ENCODE results near the gene CDH6. TPM values are rescaled to one million over a fixed set of nuclear protein-coding genes. Genes with fewer than 3 reads are reported as not detected.

Gene CDH6
- total and polyA plus RNA-seq, 2 experiments from 2014 or later = 0.77 TPM; not detected in 1

- DNase-seq (ENCODE audit: low read depth in 1 of 2, low spot score in 1 of 2) = no peak
- Histone ChIP-seq H3K9me3 (ENCODE audit: low read depth) (no peaks in the 10 kb centered on the region), H3K4me1 (ENCODE audit: low read depth) (no peaks in the 10 kb centered on the region), H3K36me3 (no peaks in the 10 kb centered on the region), H3K27me3 (no peaks in the 10 kb centered on the region), H3K27ac (no peak overlapping the region), H3K4me3 (no peak overlapping the region)
- no peak for TF ChIP-seq CTCF (IDR thresholded peaks at IDR 0.05; ENCODE audit: low read depth, low read length)
Observed at GRCh38 chr5:31238497-31238896, 45.0 kb downstream of the CDH6 start.

GRCh38 chr5:31244921-31245320 lies 51.4 kb downstream of the CDH6 start:
- Histone ChIP-seq H3K36me3 (no peaks in the 10 kb centered on the region), H3K4me1 (ENCODE audit: low read depth) (peaks cover 8% of the 10 kb centered on the region), H3K27ac (no peak overlapping the region), H3K9me3 (ENCODE audit: low read depth) (no peaks in the 10 kb centered on the region), H3K27me3 (no peaks in the 10 kb centered on the region), H3K4me3 (no peak overlapping the region)
- TF ChIP-seq CTCF (IDR thresholded peaks at IDR 0.05; ENCODE audit: low read depth, low read length) = no peak
- no peak for DNase-seq (ENCODE audit: low read depth in 1 of 2, low spot score in 1 of 2)

GRCh38 chr5:31247381-31247780 lies 53.9 kb downstream of the CDH6 start:
- Histone ChIP-seq H3K4me3 (no peak overlapping the region), H3K27ac (no peak overlapping the region), H3K27me3 (no peaks in the 10 kb centered on the region), H3K36me3 (no peaks in the 10 kb centered on the region), H3K9me3 (ENCODE audit: low read depth) (no peaks in the 10 kb centered on the region), H3K4me1 (ENCODE audit: low read depth) (peaks cover 8% of the 10 kb centered on the region)
- no peak for TF ChIP-seq CTCF (IDR thresholded peaks at IDR 0.05; ENCODE audit: low read depth, low read length)
- no peak for DNase-seq (ENCODE audit: low read depth in 1 of 2, low spot score in 1 of 2)

- H3K4me3 ChIP-seq = no peak overlapping the region
- no peaks in the 10 kb centered on the region for H3K36me3 ChIP-seq
- no peak for TF ChIP-seq CTCF (IDR thresholded peaks at IDR 0.05; ENCODE audit: low read depth, low read length)
- H3K4me1 ChIP-seq (ENCODE audit: low read depth) = peaks cover 4% of the 10 kb centered on the region
- no peak overlapping the region for H3K27ac ChIP-seq
- DNase-seq (ENCODE audit: low read depth in 1 of 2, low spot score in 1 of 2) = no peak
- no peaks in the 10 kb centered on the region for H3K9me3 ChIP-seq (ENCODE audit: low read depth)
- no peaks in the 10 kb centered on the region for H3K27me3 ChIP-seq
Observed at GRCh38 chr5:31250201-31250600, 56.7 kb downstream of the CDH6 start.

- no peak overlapping the region for H3K4me3 ChIP-seq
- H3K4me1 ChIP-seq (ENCODE audit: low read depth) = no peaks in the 10 kb centered on the region
- no peak for TF ChIP-seq CTCF (IDR thresholded peaks at IDR 0.05; ENCODE audit: low read depth, low read length)
- no peak for DNase-seq (ENCODE audit: low read depth in 1 of 2, low spot score in 1 of 2)
- no peak overlapping the region for H3K27ac ChIP-seq
- no peaks in the 10 kb centered on the region for H3K27me3 ChIP-seq
- H3K9me3 ChIP-seq (ENCODE audit: low read depth) = no peaks in the 10 kb centered on the region
- H3K36me3 ChIP-seq = no peaks in the 10 kb centered on the region
Observed at GRCh38 chr5:31251032-31251431, 57.5 kb downstream of the CDH6 start.

- Histone ChIP-seq H3K27me3 (no peaks in the 10 kb centered on the region), H3K4me3 (no peak overlapping the region), H3K36me3 (no peaks in the 10 kb centered on the region), H3K27ac (no peak overlapping the region), H3K9me3 (ENCODE audit: low read depth) (no peaks in the 10 kb centered on the region), H3K4me1 (ENCODE audit: low read depth) (no peaks in the 10 kb centered on the region)
- no peak for DNase-seq (ENCODE audit: low read depth in 1 of 2, low spot score in 1 of 2)
- TF ChIP-seq CTCF (IDR thresholded peaks at IDR 0.05; ENCODE audit: low read depth, low read length) = no peak
Observed at GRCh38 chr5:31255041-31255440, 61.6 kb downstream of the CDH6 start.
